ENCODE data around the gene TYW3. TPM values are rescaled to one million over a fixed set of nuclear protein-coding genes. Genes with fewer than 3 reads are reported as not detected.

TYW3 gene
- total RNA-seq, 1 donor: 20.7 TPM

- peak; percentile 52 for DNase-seq (ENCODE audit: low read depth)
- no peak overlapping the region for H3K4me3 ChIP-seq (ENCODE audit: low read depth, low read length)
- TF ChIP-seq CTCF (IDR thresholded peaks at IDR 0.05; ENCODE audit: insufficient read depth, low read depth, low read length): peak; percentile 78
Measured at GRCh38 chr1:74771913-74772515, 39.1 kb downstream of the TYW3 start.

- TF ChIP-seq CTCF (IDR thresholded peaks at IDR 0.05; ENCODE audit: insufficient read depth, low read depth, low read length): no peak
- DNase-seq (ENCODE audit: low read depth): peak; percentile 40
- H3K4me3 ChIP-seq (ENCODE audit: low read depth, low read length): no peak overlapping the region
Measured at GRCh38 chr1:74772945-74773344, 40.0 kb downstream of the TYW3 start.

GRCh38 chr1:74773582-74773981, 40.6 kb downstream of the TYW3 start:
- no peak overlapping the region for H3K4me3 ChIP-seq (ENCODE audit: low read depth, low read length)
- DNase-seq (ENCODE audit: low read depth): no peak
- no peak for TF ChIP-seq CTCF (IDR thresholded peaks at IDR 0.05; ENCODE audit: insufficient read depth, low read depth, low read length)

GRCh38 chr1:74775735-74776134, 42.8 kb downstream of the TYW3 start:
- H3K4me3 ChIP-seq (ENCODE audit: low read depth, low read length): no peak overlapping the region
- TF ChIP-seq CTCF (IDR thresholded peaks at IDR 0.05; ENCODE audit: insufficient read depth, low read depth, low read length): no peak
- no peak for DNase-seq (ENCODE audit: low read depth)

- DNase-seq (ENCODE audit: low read depth): no peak
- no peak for TF ChIP-seq CTCF (IDR thresholded peaks at IDR 0.05; ENCODE audit: insufficient read depth, low read depth, low read length)
- no peak overlapping the region for H3K4me3 ChIP-seq (ENCODE audit: low read depth, low read length)
Measured at GRCh38 chr1:74777525-74777924, 44.6 kb downstream of the TYW3 start.

GRCh38 chr1:74779750-74780149, 46.8 kb downstream of the TYW3 start:
- H3K4me3 ChIP-seq (ENCODE audit: low read depth, low read length): no peak overlapping the region
- DNase-seq (ENCODE audit: low read depth): no peak
- TF ChIP-seq CTCF (IDR thresholded peaks at IDR 0.05; ENCODE audit: insufficient read depth, low read depth, low read length): no peak

- DNase-seq (ENCODE audit: low read depth): no peak
Measured at GRCh38 chr1:74780594-74780993, 47.6 kb downstream of the TYW3 start.

More at GRCh38 chr1:74780594-74780993, 47.6 kb downstream of the TYW3 start:
- TF ChIP-seq CTCF (IDR thresholded peaks at IDR 0.05; ENCODE audit: insufficient read depth, low read depth, low read length): no peak
- H3K4me3 ChIP-seq (ENCODE audit: low read depth, low read length): no peak overlapping the region
